ENCODE measurements around the gene HNRNPK. TPM values are rescaled to one million over a fixed set of nuclear protein-coding genes. Genes with fewer than 3 reads are reported as not detected.

HNRNPK gene
- total RNA-seq, 4 donors from 2014 or later, result 493 to 609 (median 561) TPM

- no peak for ATAC-seq
- TF ChIP-seq POLR2AphosphoS5 (IDR thresholded peaks at IDR 0.05) (no peak), POLR2A (IDR thresholded peaks at IDR 0.05) (no peak), EP300 (IDR thresholded peaks at IDR 0.05) (no peak), CTCF (IDR thresholded peaks at IDR 0.05) (no peak)
- no peaks in the 10 kb centered on the region for H3K4me1 ChIP-seq
- H3K4me3 ChIP-seq, result no peak overlapping the region
- WGBS, 2 donors (ENCODE audit: low coverage in 1 of 2), result 91 to 100% methylated on average over 1 of the region's 1 CpG
- no peaks in the 10 kb centered on the region for H3K27me3 ChIP-seq
- H3K27ac ChIP-seq, result no peak overlapping the region
- no peaks in the 10 kb centered on the region for H3K9me3 ChIP-seq
- no peaks in the 10 kb centered on the region for H3K36me3 ChIP-seq
Observed at GRCh38 chr9:83927591-83927990, 52.4 kb downstream of the HNRNPK start.

- whole genome bisulfite sequencing, 2 donors (ENCODE audit: low coverage in 1 of 2), result 0% methylated on average over 6 to 9 of the region's 92 CpGs
- peak; percentile 98 for ATAC-seq
- Histone ChIP-seq H3K9me3 (no peaks in the 10 kb centered on the region), H3K4me3 (peak within 1 kb of the TSS; percentile 98), H3K4me1 (peaks cover 0 to 18% (median 0%) of the 10 kb centered on the region in 3 donors), H3K36me3 (no peaks in the 10 kb centered on the region), H3K27me3 (no peaks in the 10 kb centered on the region), H3K27ac (peak within 1 kb of the TSS; percentile 93 to 99 (median 98))
- TF ChIP-seq POLR2A (IDR thresholded peaks at IDR 0.05) (peak; percentile 74 to 83), POLR2AphosphoS5 (IDR thresholded peaks at IDR 0.05) (peak; percentile 62), EP300 (IDR thresholded peaks at IDR 0.05) (no peak), CTCF (IDR thresholded peaks at IDR 0.05) (peak; percentile 25 to 79 (median 57))
Observed at GRCh38 chr9:83920927-83921707, 58.9 kb downstream of the HNRNPK start, which contains the start of gene KIF27. Gene KIF27 (minus strand): TSS chr9:83921432. CDS start chr9:83915591, 5,841 bp downstream.

GRCh38 chr9:83920469-83920926, 59.5 kb downstream of the HNRNPK start:
- H3K27ac ChIP-seq, result peak overlapping the region; percentile 93 to 99 (median 98)
- no peaks in the 10 kb centered on the region for H3K9me3 ChIP-seq
- peaks cover 0 to 18% (median 0%) of the 10 kb centered on the region in 3 donors for H3K4me1 ChIP-seq
- no peaks in the 10 kb centered on the region for H3K36me3 ChIP-seq
- ATAC-seq, result peak; percentile 17
- WGBS, 2 donors (ENCODE audit: low coverage in 1 of 2), result 3 to 4% methylated on average over 11 to 12 of the region's 16 CpGs
- no peak for TF ChIP-seq POLR2A (IDR thresholded peaks at IDR 0.05)
- TF ChIP-seq CTCF (IDR thresholded peaks at IDR 0.05), result peak in 1 of 4 experiments; percentile 50
- no peaks in the 10 kb centered on the region for H3K27me3 ChIP-seq
- peak overlapping the region; percentile 98 for H3K4me3 ChIP-seq

- no peak for TF ChIP-seq POLR2AphosphoS5 (IDR thresholded peaks at IDR 0.05)
- TF ChIP-seq EP300 (IDR thresholded peaks at IDR 0.05), result no peak
- no peak for TF ChIP-seq POLR2A (IDR thresholded peaks at IDR 0.05)
- no peak for TF ChIP-seq CTCF (IDR thresholded peaks at IDR 0.05)
- Histone ChIP-seq H3K4me1 (peaks cover 0 to 18% (median 0%) of the 10 kb centered on the region in 3 donors), H3K9me3 (no peaks in the 10 kb centered on the region), H3K4me3 (no peak overlapping the region), H3K27ac (no peak overlapping the region), H3K36me3 (no peaks in the 10 kb centered on the region), H3K27me3 (no peaks in the 10 kb centered on the region)
- WGBS, 2 donors (ENCODE audit: low coverage in 1 of 2), result 90 to 96% methylated on average over 1 of the region's 1 CpG
- ATAC-seq, result no peak
Observed at GRCh38 chr9:83919111-83919510, 60.9 kb downstream of the HNRNPK start.

Small RNA genes within 50 kb of the gene (small RNA-seq; reads per million reads assigned to genes)
- 0 reads per million in 4 donors for gene RF00019

Other genes starting within 250 kb of the HNRNPK start
- gene GKAP1, start 162.4 kb downstream of the HNRNPK start, total RNA-seq, result 10 to 100 TPM; 12.9 to 17.6 (median 15.1) TPM
- gene KIF27, start 58.8 kb downstream of the HNRNPK start, total RNA-seq, result 1 to 10 TPM; 3.9 to 6.9 (median 5.6) TPM
- 10 to 100 TPM in 1 of 4 donors, 1 to 10 TPM in 3; 2.8 to 17.6 (median 4.5) TPM for gene RMI1, start 590 bp upstream of the HNRNPK start, total RNA-seq